ENCODE measurements around the gene ZNF428. TPM values are rescaled to one million over a fixed set of nuclear protein-coding genes. Genes with fewer than 3 reads are reported as not detected.
A peak's percentile ranks its signal among the peaks of the same experiment; 100 is the strongest.

The ZNF428 gene
- total RNA-seq, 2 experiments from 2014 or later = 28.5 to 98.1 TPM

GRCh38 chr19:43634872-43635560, 15.6 kb upstream of the ZNF428 start:
- no peaks in the 10 kb centered on the region for H3K9me2 ChIP-seq (ENCODE audit: insufficient read depth, low read length)
- peak overlapping the region; percentile 41 for H3K4me3 ChIP-seq (ENCODE audit: low read depth, low read length, poor library complexity, severe bottlenecking)
- ChIA-PET POLR2A (no interaction called here), CTCF (ENCODE audit: unreplicated experiment) (no interaction called here)
- no peaks in the 10 kb centered on the region for H3K79me2 ChIP-seq (ENCODE audit: insufficient read depth, low read depth, low read length)
- no TSS peak for BruUV-seq (replicated peaks)
- DNase-seq (ENCODE audit: low spot score) = peak; percentile 57
- H3K27ac ChIP-seq (ENCODE audit: low read depth, low read length, poor library complexity, severe bottlenecking) = no peak overlapping the region
- H2AFZ ChIP-seq (ENCODE audit: low read length) = peak overlapping the region; percentile 96
- no peaks in the 10 kb centered on the region for H3K9me3 ChIP-seq (ENCODE audit: low read length)
- no peak for TF ChIP-seq EZH2phosphoT487 (IDR thresholded peaks at IDR 0.05; ENCODE audit: borderline replicate concordance, low read depth, low read length)
- peaks cover 12% of the 10 kb centered on the region for H3K4me1 ChIP-seq (ENCODE audit: insufficient read depth, low read length, poor library complexity, severe bottlenecking)
- peak overlapping the region; percentile 68 for H3K4me2 ChIP-seq (ENCODE audit: low read length)
- intact Hi-C loops (cut with micrococcal nuclease; ENCODE audit: unreplicated experiment) = no loop called here
- H4K20me1 ChIP-seq (ENCODE audit: insufficient read depth, low read length) = no peaks in the 10 kb centered on the region
- H3K36me3 ChIP-seq (ENCODE audit: insufficient read depth, low read length) = no peaks in the 10 kb centered on the region

GRCh38 chr19:43634506-43634871, 15.1 kb upstream of the ZNF428 start:
- Histone ChIP-seq H3K4me3 (ENCODE audit: low read depth, low read length, poor library complexity, severe bottlenecking) (peak overlapping the region; percentile 41), H3K9me3 (ENCODE audit: low read length) (no peaks in the 10 kb centered on the region), H3K4me1 (ENCODE audit: insufficient read depth, low read length, poor library complexity, severe bottlenecking) (peaks cover 12% of the 10 kb centered on the region), H3K4me2 (ENCODE audit: low read length) (peak overlapping the region; percentile 68), H3K27ac (ENCODE audit: low read depth, low read length, poor library complexity, severe bottlenecking) (no peak overlapping the region), H2AFZ (ENCODE audit: low read length) (peak overlapping the region; percentile 96; the same call in 1 of the 2 replicates), H3K9me2 (ENCODE audit: insufficient read depth, low read length) (no peaks in the 10 kb centered on the region), H3K79me2 (ENCODE audit: insufficient read depth, low read depth, low read length) (no peaks in the 10 kb centered on the region), H3K36me3 (ENCODE audit: insufficient read depth, low read length) (no peaks in the 10 kb centered on the region), H4K20me1 (ENCODE audit: insufficient read depth, low read length) (no peaks in the 10 kb centered on the region)
- no TSS peak for BruUV-seq (replicated peaks)
- ChIA-PET CTCF (ENCODE audit: unreplicated experiment) (no interaction called here), POLR2A (no interaction called here)
- TF ChIP-seq EZH2phosphoT487 (IDR thresholded peaks at IDR 0.05; ENCODE audit: borderline replicate concordance, low read depth, low read length) (no peak), CTCF (conservative IDR thresholded peaks at IDR 0.05; ENCODE audit: low read length) (no peak)
- intact Hi-C loops (cut with micrococcal nuclease; ENCODE audit: unreplicated experiment) = no loop called here
- DNase-seq (ENCODE audit: low spot score) = no peak

GRCh38 chr19:43634068-43634467, 14.6 kb upstream of the ZNF428 start:
- H3K4me2 ChIP-seq (ENCODE audit: low read length) = no peak overlapping the region
- no peak overlapping the region for H3K4me3 ChIP-seq (ENCODE audit: low read depth, low read length, poor library complexity, severe bottlenecking)
- TF ChIP-seq EZH2phosphoT487 (IDR thresholded peaks at IDR 0.05; ENCODE audit: borderline replicate concordance, low read depth, low read length) (no peak), CTCF (conservative IDR thresholded peaks at IDR 0.05; ENCODE audit: low read length) (no peak)
- intact Hi-C loops (cut with micrococcal nuclease; ENCODE audit: unreplicated experiment) = no loop called here
- H3K36me3 ChIP-seq (ENCODE audit: insufficient read depth, low read length) = no peaks in the 10 kb centered on the region
- no peaks in the 10 kb centered on the region for H3K9me2 ChIP-seq (ENCODE audit: insufficient read depth, low read length)
- DNase-seq (ENCODE audit: low spot score) = no peak
- H3K79me2 ChIP-seq (ENCODE audit: insufficient read depth, low read depth, low read length) = no peaks in the 10 kb centered on the region
- no peaks in the 10 kb centered on the region for H3K9me3 ChIP-seq (ENCODE audit: low read length)
- H2AFZ ChIP-seq (ENCODE audit: low read length) = no peak overlapping the region
- ChIA-PET POLR2A (no interaction called here), CTCF (ENCODE audit: unreplicated experiment) (no interaction called here)
- peaks cover 12% of the 10 kb centered on the region for H3K4me1 ChIP-seq (ENCODE audit: insufficient read depth, low read length, poor library complexity, severe bottlenecking)
- H3K27ac ChIP-seq (ENCODE audit: low read depth, low read length, poor library complexity, severe bottlenecking) = no peak overlapping the region
- H4K20me1 ChIP-seq (ENCODE audit: insufficient read depth, low read length) = no peaks in the 10 kb centered on the region
- BruUV-seq (replicated peaks) = no TSS peak
